Omental fat pad (tissue), 4 donors: Measurements from ENCODE around the gene WDR43. TPM values are rescaled to one million over a fixed set of nuclear protein-coding genes. Genes with fewer than 3 reads are reported as not detected.

ENCODE experiments used
- ATAC-seq: fragments of 150-250 bp; one replicate; pipeline ENCODE4 v1.9.1; 2016; ENCODE audit warnings: mild to moderate bottlenecking, moderate library complexity; ENCODE audit not compliant: low FRiP score
- DNase-seq: peaks from one replicate; pipeline ENCODE4 v3.0.0-alpha.2; 2019; ENCODE audit warnings: low spot score
- CTCF ChIP-seq, 3 donors: fragments of 450-650 bp; IDR thresholded peaks; one replicate each; pipeline ENCODE4 v1.5.1; 2016 to 2017; ENCODE audit warnings: antibody characterized with exemption in 3 of 3, mild to moderate bottlenecking in 3 of 3, moderate library complexity in 2 of 3
- total RNA-seq, 4 donors: library from RNA; depleted of rRNA; stranded (reverse); fragments of >200 nt; gene quantifications; one replicate each; pipeline ENCODE4 v1.1.0, GENCODE V29; 2016

Gene WDR43
- total RNA-seq, 4 donors from 2014 or later, result 41.6 to 156 (median 68.3) TPM

- no peak for TF ChIP-seq CTCF (IDR thresholded peaks at IDR 0.05)
- DNase-seq (no peak), ATAC-seq (no peak)
Observed at GRCh38 chr2:28908172-28908571, 13.7 kb downstream of the WDR43 start.

- no peak for DNase-seq
- no peak for TF ChIP-seq CTCF (IDR thresholded peaks at IDR 0.05)
- ATAC-seq, result no peak
Observed at GRCh38 chr2:28909655-28910353, 15.3 kb downstream of the WDR43 start.

- ATAC-seq (no peak), DNase-seq (no peak)
- no peak for TF ChIP-seq CTCF (IDR thresholded peaks at IDR 0.05)
Observed at GRCh38 chr2:28915939-28916338, 21.5 kb downstream of the WDR43 start.

- no peak for TF ChIP-seq CTCF (IDR thresholded peaks at IDR 0.05)
- DNase-seq, result no peak
- no peak for ATAC-seq
Observed at GRCh38 chr2:28926847-28927246, 32.4 kb downstream of the WDR43 start.

- no peak for TF ChIP-seq CTCF (IDR thresholded peaks at IDR 0.05)
- DNase-seq (no peak), ATAC-seq (no peak)
Observed at GRCh38 chr2:28927469-28927868, 33.0 kb downstream of the WDR43 start.

- ATAC-seq (no peak), DNase-seq (no peak)
- no peak for TF ChIP-seq CTCF (IDR thresholded peaks at IDR 0.05)
Observed at GRCh38 chr2:28927878-28928277, 33.4 kb downstream of the WDR43 start.

- ATAC-seq (no peak), DNase-seq (no peak)
- TF ChIP-seq CTCF (IDR thresholded peaks at IDR 0.05), result no peak
Observed at GRCh38 chr2:28929581-28929980, 35.1 kb downstream of the WDR43 start.
